Testis (tissue), 3 donors: ENCODE measurements around the gene NEU1. TPM values are rescaled to one million over a fixed set of nuclear protein-coding genes. Genes with fewer than 3 reads are reported as not detected.

Source experiments
- DNase-seq: peaks from one replicate; pipeline ENCODE4 v3.0.0-alpha.2; 2019
- H3K27ac ChIP-seq, 2 donors: fragments of 200-600 bp; sonication (generic); one replicate each; pipeline ENCODE4 v1.5.1; 2019
- H3K27me3 ChIP-seq: fragments of 200-600 bp; sonication (generic); one replicate; pipeline ENCODE4 v1.5.1; 2019
- H3K36me3 ChIP-seq: fragments of 200-600 bp; sonication (generic); one replicate; pipeline ENCODE4 v1.5.1; 2017; ENCODE audit warnings: low read depth; ENCODE audit errors: missing control alignments
- H3K4me1 ChIP-seq: fragments of 200-600 bp; sonication (generic); one replicate; pipeline ENCODE4 v1.5.1; 2019
- H3K4me3 ChIP-seq, 2 donors: fragments of 200-600 bp; sonication (generic); one replicate each; pipeline ENCODE4 v1.5.1; 2017 to 2019
- H3K9me3 ChIP-seq: fragments of 200-600 bp; sonication (generic); one replicate; pipeline ENCODE4 v1.5.1; 2017
- POLR2A ChIP-seq: fragments of 450-650 bp; IDR thresholded peaks from one replicate; pipeline ENCODE4 v1.6.1; 2017; ENCODE audit warnings: antibody characterized with exemption, mild to moderate bottlenecking, moderate library complexity
- WGBS, 2 donors: methylation state at CpG; one replicate each; pipeline ENCODE4 v1.1.5; 2018; 5-methylcytosine and 5-hydroxymethylcytosine counted together
- intact Hi-C: fragments of 100-400 bp; cut with DNase I; formaldehyde crosslinking; loops from one replicate; pipeline ENCODE4 v1.15.1; 2023; ENCODE audit warnings: low total_unique reads
- polyA plus RNA-seq: library from polyadenylated mRNA; stranded (reverse); fragments of 350-450 nt; fragmentation: Illumina TruSeq; extraction: RNeasy Lipid Tissue Mini Kit (QIAGEN cat#74804); gene quantifications from one replicate; pipeline ENCODE4 v1.2.3, GENCODE V29; 2014; ENCODE audit warnings: low read depth, low replicate concordance; ENCODE audit not compliant: insufficient read depth
- total RNA-seq, 2 donors: library from RNA; depleted of rRNA; stranded (reverse); fragments of >200 nt; gene quantifications; one replicate each; pipeline ENCODE4 v1.2.3, GENCODE V29; 2016
- TF ChIP-seq, protein P1 (sequence below), 3 experiments: fragments of 450-650 bp in 2 of 3; fragments of 200-600 bp in 1 of 3; sonication (generic) in 1 of 3; IDR thresholded peaks; one replicate each; pipeline ENCODE4 v1.5.1; 2016 to 2019; ENCODE audit warnings: antibody characterized with exemption in 3 of 3, mild to moderate bottlenecking in 2 of 3, moderate library complexity in 1 of 3

NEU1 gene
- total and polyA plus RNA-seq, 3 donors from 2014 or later = 27.4 to 65.9 (median 31.7) TPM

DNA sequence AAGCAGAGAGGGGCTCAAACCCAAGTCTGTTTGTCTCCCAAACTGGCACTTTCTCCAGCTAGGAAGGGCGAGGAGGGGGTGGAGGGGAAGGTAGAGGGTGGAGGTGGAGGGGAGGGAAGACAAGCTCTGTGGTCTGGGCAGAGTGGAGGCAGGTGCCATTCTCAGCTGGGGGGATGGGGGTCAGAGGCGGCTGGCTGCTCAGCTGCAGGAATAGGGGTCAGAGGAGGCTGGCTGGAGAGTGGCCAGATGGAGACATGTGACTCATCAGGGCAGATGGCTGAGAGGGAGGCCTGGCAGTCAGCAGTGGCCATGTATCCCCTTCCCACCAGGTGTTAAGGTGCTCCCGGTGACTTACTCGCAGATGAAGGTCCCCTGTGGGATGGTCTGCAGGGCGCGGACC lies 19.7 kb upstream of the NEU1 start:
- Histone ChIP-seq H3K36me3 (no peaks in the 10 kb centered on the region), H3K4me3 (no peak overlapping the region), H3K27ac (no peak overlapping the region), H3K9me3 (no peaks in the 10 kb centered on the region), H3K27me3 (no peaks in the 10 kb centered on the region), H3K4me1 (no peaks in the 10 kb centered on the region)
- WGBS, 2 donors = 89 to 100% methylated on average over 1 to 6 of the region's 6 CpGs
- intact Hi-C loops = no loop called here
- DNase-seq = no peak
- TF ChIP-seq, protein P1, sequence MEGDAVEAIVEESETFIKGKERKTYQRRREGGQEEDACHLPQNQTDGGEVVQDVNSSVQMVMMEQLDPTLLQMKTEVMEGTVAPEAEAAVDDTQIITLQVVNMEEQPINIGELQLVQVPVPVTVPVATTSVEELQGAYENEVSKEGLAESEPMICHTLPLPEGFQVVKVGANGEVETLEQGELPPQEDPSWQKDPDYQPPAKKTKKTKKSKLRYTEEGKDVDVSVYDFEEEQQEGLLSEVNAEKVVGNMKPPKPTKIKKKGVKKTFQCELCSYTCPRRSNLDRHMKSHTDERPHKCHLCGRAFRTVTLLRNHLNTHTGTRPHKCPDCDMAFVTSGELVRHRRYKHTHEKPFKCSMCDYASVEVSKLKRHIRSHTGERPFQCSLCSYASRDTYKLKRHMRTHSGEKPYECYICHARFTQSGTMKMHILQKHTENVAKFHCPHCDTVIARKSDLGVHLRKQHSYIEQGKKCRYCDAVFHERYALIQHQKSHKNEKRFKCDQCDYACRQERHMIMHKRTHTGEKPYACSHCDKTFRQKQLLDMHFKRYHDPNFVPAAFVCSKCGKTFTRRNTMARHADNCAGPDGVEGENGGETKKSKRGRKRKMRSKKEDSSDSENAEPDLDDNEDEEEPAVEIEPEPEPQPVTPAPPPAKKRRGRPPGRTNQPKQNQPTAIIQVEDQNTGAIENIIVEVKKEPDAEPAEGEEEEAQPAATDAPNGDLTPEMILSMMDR (IDR thresholded peaks at IDR 0.05) = no peak
- no peak for TF ChIP-seq POLR2A

DNA sequence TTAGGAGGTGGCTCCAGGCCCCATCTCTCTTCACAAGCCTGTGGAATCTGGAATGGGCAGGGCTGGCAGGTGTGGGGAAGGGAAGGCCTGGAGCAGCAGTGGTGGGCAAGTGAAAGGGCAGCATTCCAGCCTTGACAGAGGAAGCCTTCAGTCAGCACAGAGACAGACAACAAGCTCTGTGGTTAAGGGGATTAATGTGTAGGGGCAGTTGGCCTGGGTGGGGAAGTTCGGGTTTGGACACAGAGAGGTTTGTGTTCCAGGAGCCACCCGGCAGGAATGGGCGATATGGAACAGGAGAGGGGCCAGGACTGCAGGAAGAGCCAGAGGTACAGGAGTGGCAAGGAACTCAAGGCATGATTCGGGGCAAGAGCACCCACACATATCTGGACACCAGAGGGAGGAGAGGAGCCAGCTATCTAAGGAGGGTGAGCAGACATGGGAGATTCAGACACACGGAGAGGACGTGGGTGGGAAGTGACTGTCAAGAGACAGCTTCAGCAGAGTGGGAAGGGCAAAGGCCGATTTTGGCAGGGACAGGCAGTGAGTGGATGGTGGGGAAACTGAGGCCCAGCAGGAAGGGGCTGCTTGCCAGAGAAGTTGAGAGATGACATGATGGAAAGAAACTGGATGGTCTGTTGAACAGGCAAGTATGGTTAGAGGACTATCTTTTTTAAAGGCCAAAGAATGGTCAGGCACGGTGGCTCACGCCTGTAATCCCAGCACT lies 18.7 kb upstream of the NEU1 start:
- no peak for DNase-seq
- TF ChIP-seq, protein P1 (IDR thresholded peaks at IDR 0.05) = no peak
- no peak for TF ChIP-seq POLR2A
- Histone ChIP-seq H3K36me3 (no peaks in the 10 kb centered on the region), H3K27ac (no peak overlapping the region), H3K27me3 (no peaks in the 10 kb centered on the region), H3K4me1 (no peaks in the 10 kb centered on the region), H3K4me3 (no peak overlapping the region), H3K9me3 (no peaks in the 10 kb centered on the region)
- WGBS, 2 donors = 81 to 83% methylated on average over 9 of the region's 9 CpGs
- intact Hi-C loops = no loop called here

DNA sequence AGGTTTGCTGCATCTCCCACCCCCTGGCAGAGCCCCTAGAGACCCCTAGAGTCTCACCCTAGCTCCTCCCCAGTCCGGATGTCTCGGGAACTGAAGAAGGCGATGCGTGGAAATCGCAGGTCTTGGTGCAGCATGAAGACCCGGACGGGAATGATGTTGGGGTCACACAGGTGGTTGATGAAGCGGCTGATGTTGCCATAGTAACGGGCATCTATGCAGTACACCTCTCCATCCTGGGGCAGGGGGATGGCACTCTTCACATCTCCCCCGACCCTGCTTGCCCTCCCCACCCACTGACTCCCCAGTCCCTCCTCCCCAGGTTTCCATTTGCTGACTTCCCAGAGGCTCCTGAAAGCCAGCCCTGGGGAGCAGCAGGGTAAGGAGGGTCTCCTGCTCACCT lies 18.0 kb upstream of the NEU1 start:
- no peak overlapping the region for H3K27ac ChIP-seq
- WGBS, 2 donors = 87 to 90% methylated on average over 10 of the region's 10 CpGs
- no peaks in the 10 kb centered on the region for H3K36me3 ChIP-seq

DNA sequence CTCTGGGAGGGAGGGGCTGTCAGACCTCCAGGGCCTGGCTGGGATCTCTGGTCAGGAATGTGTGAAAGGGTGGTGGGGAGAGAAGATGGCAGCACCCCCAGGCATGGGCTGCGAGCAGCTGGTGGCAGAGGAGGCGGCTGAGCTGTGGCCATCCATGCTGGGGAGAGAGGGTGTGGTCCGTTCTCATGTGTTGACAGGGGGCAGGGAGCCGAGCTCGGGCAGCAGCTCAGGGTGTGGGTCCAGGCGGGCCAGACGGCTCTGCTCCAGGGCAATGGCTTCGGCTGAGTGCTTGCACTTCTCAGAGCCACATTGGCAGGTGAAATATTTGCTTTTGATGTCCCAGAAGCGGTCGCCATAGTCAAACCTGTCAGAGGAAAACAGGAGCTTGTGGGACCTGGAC lies 17.3 kb upstream of the NEU1 start:
- Histone ChIP-seq H3K4me3 (no peak overlapping the region), H3K36me3 (no peaks in the 10 kb centered on the region), H3K27me3 (no peaks in the 10 kb centered on the region), H3K4me1 (no peaks in the 10 kb centered on the region), H3K9me3 (no peaks in the 10 kb centered on the region), H3K27ac (no peak overlapping the region)
- TF ChIP-seq POLR2A = no peak
- TF ChIP-seq, protein P1 (IDR thresholded peaks at IDR 0.05) = no peak
- DNase-seq = no peak
- WGBS, 2 donors = 68 to 80% methylated on average over 9 to 10 of the region's 10 CpGs
- intact Hi-C loops = no loop called here

More for the DNA sequence above, 18.0 kb upstream of the NEU1 start:
- Histone ChIP-seq H3K27me3 (no peaks in the 10 kb centered on the region), H3K4me1 (no peaks in the 10 kb centered on the region), H3K9me3 (no peaks in the 10 kb centered on the region), H3K4me3 (no peak overlapping the region)
- intact Hi-C loops = no loop called here
- no peak for TF ChIP-seq POLR2A
- TF ChIP-seq, protein P1 (IDR thresholded peaks at IDR 0.05) = no peak
- DNase-seq = no peak

DNA sequence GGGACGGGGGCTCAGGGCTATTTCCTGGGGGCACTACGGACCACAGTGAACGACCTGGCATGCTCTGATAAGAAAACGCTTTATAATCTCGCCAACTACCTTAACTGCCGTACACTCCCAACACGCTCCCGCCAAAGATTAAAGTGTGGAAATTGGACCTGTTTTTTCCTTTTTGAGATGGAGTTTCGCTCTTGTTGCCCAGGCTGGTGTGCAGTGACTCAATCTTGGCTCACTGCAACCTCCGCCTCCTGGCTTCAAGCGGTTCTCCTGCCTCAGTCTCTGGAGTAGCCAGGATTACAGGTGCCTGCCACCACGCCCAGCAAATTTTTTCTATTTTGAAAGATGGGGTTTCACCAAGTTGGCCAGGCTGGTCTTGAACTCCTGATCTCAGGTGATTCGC lies 16.5 kb upstream of the NEU1 start:
- no peaks in the 10 kb centered on the region for H3K36me3 ChIP-seq
- WGBS, 2 donors = 77 to 89% methylated on average over 13 of the region's 13 CpGs
- no peaks in the 10 kb centered on the region for H3K9me3 ChIP-seq
- no peaks in the 10 kb centered on the region for H3K4me1 ChIP-seq
- TF ChIP-seq POLR2A = no peak
- TF ChIP-seq, protein P1 (IDR thresholded peaks at IDR 0.05) = no peak
- intact Hi-C loops = no loop called here
- no peak overlapping the region for H3K27ac ChIP-seq
- DNase-seq = no peak
- H3K4me3 ChIP-seq = no peak overlapping the region
- no peaks in the 10 kb centered on the region for H3K27me3 ChIP-seq
